GM12878 (cell line): ENCODE measurements around the gene TXLNA. TPM values are rescaled to one million over a fixed set of nuclear protein-coding genes. Genes with fewer than 3 reads are reported as not detected.

Experiments
- ATAC-seq: fragments of 200-7000 bp; cut with Tn5 transposase; 3 replicates; pipeline ENCODE4 v1.9.1; 2020; ENCODE audit warnings: mild to moderate bottlenecking, moderate library complexity
- BruUV-seq: library from RNA; stranded (reverse); fragments of 400-500 nt; replicated peaks from 2 replicates; lab custom pipeline; 2021; lab: Mats Ljungman, UMichigan
- CTCF ChIA-PET: fragments of 300-600 bp; sonication (Branson Sonifier 250); formaldehyde crosslinking; extraction: SDS; loops from one replicate; lab custom pipeline; 2021; ENCODE audit warnings: inconsistent platforms; lab: Yijun Ruan, JAX
- POLR2A ChIA-PET: fragments of 350-600 bp; formaldehyde crosslinking; extraction: SDS; loops from one replicate; lab custom pipeline; 2021; ENCODE audit warnings: inconsistent platforms; lab: Charles Lee
- RAD21 ChIA-PET: fragments of 300-600 bp; sonication (Branson Sonifier 250); formaldehyde crosslinking; loops from one replicate; lab custom pipeline; 2023; ENCODE audit warnings: antibody characterized with exemption; ENCODE audit not compliant: unreplicated experiment; lab: Charles Lee
- SMC1A ChIA-PET: fragments of 300-600 bp; sonication (Branson Sonifier 250); formaldehyde crosslinking; loops from one replicate; lab custom pipeline; 2023; ENCODE audit not compliant: unreplicated experiment, uncharacterized antibody; lab: Charles Lee
- DNase-seq: peaks from one replicate; pipeline ENCODE4 v3.0.0-alpha.2; 2011; ENCODE audit warnings: low read depth, low spot score
- FAIRE-seq: peaks from 3 replicates; lab custom pipeline; 2011; peaks lifted over from hg19 to GRCh38; lab: Jason Lieb, UNC
- H2AFZ ChIP-seq: 2 replicates; pipeline ENCODE4 v1.6.0; 2011; ENCODE audit warnings: low read depth, low read length, control low read depth; ENCODE audit not compliant: control insufficient read depth
- H3K27ac ChIP-seq: 2 replicates; pipeline ENCODE4 v1.5.1; 2011; ENCODE audit warnings: control low read depth; ENCODE audit not compliant: control insufficient read depth, insufficient read depth
- H3K27me3 ChIP-seq, 2 experiments: replicated peaks in 1 of 2; 2 replicates each; pipeline versions ENCODE4 v1.6.0 to v1.6.1; 2011; ENCODE audit warnings: low read length in 1 of 2; ENCODE audit not compliant: control insufficient read depth in 2 of 2, insufficient read depth in 2 of 2
- H3K36me3 ChIP-seq, 2 experiments: 2 replicates each; pipeline ENCODE4 v1.5.1; 2011; ENCODE audit warnings: low read length in 1 of 2; ENCODE audit not compliant: control insufficient read depth in 2 of 2, insufficient read depth in 2 of 2
- H3K4me1 ChIP-seq: 2 replicates; pipeline ENCODE4 v1.6.1; 2011; ENCODE audit warnings: mild to moderate bottlenecking, low read length, moderate library complexity, mixed read lengths; ENCODE audit not compliant: control insufficient read depth, insufficient read depth
- H3K4me2 ChIP-seq: 2 replicates; pipeline ENCODE4 v1.6.0; 2011; ENCODE audit warnings: control low read depth; ENCODE audit not compliant: control insufficient read depth, insufficient read depth
- H3K4me3 ChIP-seq: fragments of 200-600 bp; sonication (generic); 2 replicates; pipeline ENCODE4 v1.5.1; 2016
- H3K79me2 ChIP-seq: 2 replicates; pipeline ENCODE4 v1.6.0; 2011; ENCODE audit warnings: low read length; ENCODE audit not compliant: control insufficient read depth, insufficient read depth
- H3K9ac ChIP-seq: 2 replicates; pipeline ENCODE4 v1.8.0; 2011; ENCODE audit warnings: low read length, control low read depth, mixed read lengths; ENCODE audit not compliant: control insufficient read depth, insufficient read depth
- H3K9me3 ChIP-seq: replicated peaks from 3 replicates; pipeline ENCODE4 v1.5.1; 2011; ENCODE audit warnings: mild to moderate bottlenecking, low read length; ENCODE audit not compliant: control insufficient read depth, insufficient read depth
- H4K20me1 ChIP-seq: 2 replicates; pipeline ENCODE4 v1.6.0; 2011; ENCODE audit not compliant: control insufficient read depth, insufficient read depth
- BCL11A ChIP-seq: IDR thresholded peaks from 2 replicates; pipeline ENCODE4 v1.6.1; 2011; ENCODE audit warnings: low read depth, low read length
- LARP7 ChIP-seq: fragments of 450-650 bp; IDR thresholded peaks from 2 replicates; pipeline ENCODE4 v1.6.1; 2017; ENCODE audit warnings: mild to moderate bottlenecking
- NR2C1 ChIP-seq: fragments of 450-650 bp; IDR thresholded peaks from 2 replicates; pipeline ENCODE4 v1.6.1; 2017; ENCODE audit warnings: antibody characterized with exemption, mild to moderate bottlenecking, moderate library complexity
- SMC3 ChIP-seq: IDR thresholded peaks from 2 replicates; pipeline ENCODE4 v1.6.1; 2011; ENCODE audit warnings: low read length, improper control_type of control experiment, borderline replicate concordance
- SPI1 ChIP-seq: IDR thresholded peaks from 2 replicates; pipeline ENCODE4 v1.6.1; 2011; ENCODE audit warnings: low read depth, mild to moderate bottlenecking, low read length, moderate library complexity, borderline replicate concordance; ENCODE audit not compliant: insufficient read depth
- SUZ12 ChIP-seq: fragments of 200-600 bp; sonication (generic); IDR thresholded peaks from one replicate; pipeline ENCODE4 v1.6.1; 2018; ENCODE audit warnings: antibody characterized with exemption, mild to moderate bottlenecking; ENCODE audit not compliant: unreplicated experiment
- ZNF207 ChIP-seq: fragments of 450-650 bp; IDR thresholded peaks from 2 replicates; pipeline ENCODE4 v1.6.1; 2014; ENCODE audit warnings: antibody characterized with exemption, mild to moderate bottlenecking, borderline replicate concordance
- WGBS: methylation state at CpG from one replicate; pipeline ENCODE4 v1.1.6; 2016; ENCODE audit warnings: low lambda C conversion rate; ENCODE audit not compliant: insufficient replicate concordance, insufficient coverage; ENCODE audit errors: missing lambda C conversion rate; 5-methylcytosine and 5-hydroxymethylcytosine counted together
- in situ Hi-C: fragments of 300-500 bp; cut with MboI; formaldehyde crosslinking; loops from 9 replicates; pipeline ENCODE4 v1.14.3; 2018; ENCODE audit warnings: mixed read lengths
- intact Hi-C: fragments of 100-400 bp; cut with micrococcal nuclease; formaldehyde crosslinking; loops from one replicate; pipeline ENCODE4 v1.14.2; 2022; ENCODE audit not compliant: unreplicated experiment
- polyA plus RNA-seq, 11 experiments: library from polyadenylated mRNA; depleted of rRNA in 4 of 11; unstranded in 6 of 11; stranded (reverse) in 5 of 11; fragments of >200 nt; fragmentation: Nextera tagmentation in 4 of 11; fragmentation: Illumina TruSeq in 1 of 11; extraction: Ambion mirVana in 4 of 11; extraction: Trizol in 1 of 11; gene quantifications; 1 replicate in 1 of 11; 2 replicates in 10 of 11; pipeline versions ENCODE4 v1.2.1 to v1.2.3, GENCODE V29; 2011 to 2016; ENCODE audit warnings: inconsistent platforms in 2 of 11, missing spikeins in 2 of 11, low read depth in 1 of 11
- total RNA-seq, 4 experiments: library from RNA; depleted of rRNA in 3 of 4; stranded (reverse); fragments of >200 nt in 3 of 4; fragmentation: Illumina TruSeq in 1 of 4; extraction: Trizol in 1 of 4; gene quantifications; 2 replicates each; pipeline versions ENCODE4 v1.2.1 to v1.2.3, GENCODE V29; 2013 to 2021
- TF ChIP-seq, protein P1 (sequence below): fragments of 450-650 bp; IDR thresholded peaks from 2 replicates; pipeline ENCODE4 v1.6.1; 2017; ENCODE audit warnings: borderline replicate concordance

Gene TXLNA
- total and polyA plus RNA-seq, 10 of the 15 experiments (the other 5 are each of a cell fraction or from before 2014, with no cell fraction given), result 7.2 to 93.7 (median 47.9) TPM

DNA sequence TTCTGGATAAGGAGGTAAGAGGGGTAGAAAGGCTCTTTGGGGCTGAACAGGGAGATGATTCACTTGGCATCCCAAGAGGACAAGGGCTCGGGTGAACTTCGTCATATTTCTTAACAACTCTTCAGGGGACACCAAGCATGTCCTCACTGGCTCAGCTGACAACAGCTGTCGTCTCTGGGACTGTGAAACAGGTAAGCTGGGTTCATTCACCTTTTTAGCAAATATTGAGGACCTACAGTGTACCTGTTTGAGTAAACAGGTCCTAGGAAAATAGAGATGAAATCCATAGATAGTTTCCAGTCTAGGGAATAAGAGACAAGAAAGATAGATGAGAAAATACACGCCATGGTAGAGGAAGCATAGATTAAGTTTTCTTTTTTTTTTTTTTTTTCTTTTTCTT lies 44.8 kb downstream of the TXLNA start:
- TF ChIP-seq BCL11A (no peak), NR2C1 (no peak)
- ATAC-seq (no peak), FAIRE-seq (no peak), DNase-seq (no peak)
- ChIA-PET SMC1A (interaction anchor here (1.2 to 2.5 kb wide), 4 partner anchors 18 to 109 kb away, joined by 4 to 13 read pairs (median 6); no protein-coding TSS in a partner anchor), RAD21 (interaction anchor here (1.1 to 1.4 kb wide), 3 partner anchors 72 to 170 kb away, joined by 5 to 7 read pairs (median 6); partner anchors contain the start of gene BSDC1), CTCF (interaction anchor here (1.2 to 6.0 kb wide), 4 partner anchors 9 to 92 kb away, joined by 4 to 46 read pairs (median 8); partner anchors contain the start of gene FAM167B), POLR2A (interaction anchor here (0.5 to 0.6 kb wide), 2 partner anchors 32 to 117 kb away, joined by 3 to 7 read pairs; partner anchors contain the start of gene KPNA6)
- Histone ChIP-seq H3K27me3 (no peaks in the 10 kb centered on the region), H2AFZ (no peak overlapping the region), H3K4me2 (peak overlapping the region; percentile 84), H3K4me1 (peaks cover 12% of the 10 kb centered on the region), H3K9me3 (no peaks in the 10 kb centered on the region), H4K20me1 (no peaks in the 10 kb centered on the region), H3K27ac (0 out of 2 replicates have a peak overlapping the region, but pooled peaks have one; percentile 15), H3K79me2 (peaks cover 29% of the 10 kb centered on the region), H3K36me3 (peaks cover 13 to 22% of the 10 kb centered on the region in 2 experiments), H3K4me3 (peak overlapping the region; percentile 89; the same call in 1 of the 2 replicates), H3K9ac (no peak overlapping the region)
- intact Hi-C loops, result no loop called here
- no TSS peak for BruUV-seq
- 78% methylated on average over 4 of the region's 4 CpGs for WGBS
- in situ Hi-C loops, result no loop called here

DNA sequence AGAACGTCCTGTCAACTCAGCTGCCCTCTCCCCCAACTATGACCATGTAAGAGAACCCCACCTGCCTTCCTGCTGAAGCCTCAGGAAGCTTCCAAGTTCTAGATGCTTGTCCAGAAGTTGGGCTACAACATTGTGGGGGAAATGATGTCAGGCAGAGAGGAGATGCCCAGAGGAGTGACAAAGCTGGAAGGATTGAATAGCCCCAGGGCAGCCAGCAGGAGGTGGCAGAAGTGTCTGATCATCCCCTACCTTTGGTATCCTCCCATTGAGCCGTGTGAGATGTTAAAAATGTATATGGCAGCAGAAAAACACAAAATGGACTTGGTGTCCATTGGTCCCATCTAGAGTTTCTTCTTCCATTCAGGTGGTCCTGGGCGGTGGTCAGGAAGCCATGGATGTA lies 49.3 kb downstream of the TXLNA start:
- BruUV-seq, result no TSS peak

More for the DNA sequence above, 49.3 kb downstream of the TXLNA start:
- Histone ChIP-seq H3K9ac (no peak overlapping the region), H3K36me3 (peaks cover 21 to 25% of the 10 kb centered on the region in 2 experiments), H3K4me3 (no peak overlapping the region), H3K27me3 (no peaks in the 10 kb centered on the region), H3K27ac (no peak overlapping the region), H3K9me3 (no peaks in the 10 kb centered on the region), H3K79me2 (peaks cover 6% of the 10 kb centered on the region), H3K4me1 (peaks cover 4% of the 10 kb centered on the region), H2AFZ (no peak overlapping the region), H4K20me1 (no peaks in the 10 kb centered on the region), H3K4me2 (no peak overlapping the region)
- TF ChIP-seq SPI1, result no peak
- TF ChIP-seq, protein P1, sequence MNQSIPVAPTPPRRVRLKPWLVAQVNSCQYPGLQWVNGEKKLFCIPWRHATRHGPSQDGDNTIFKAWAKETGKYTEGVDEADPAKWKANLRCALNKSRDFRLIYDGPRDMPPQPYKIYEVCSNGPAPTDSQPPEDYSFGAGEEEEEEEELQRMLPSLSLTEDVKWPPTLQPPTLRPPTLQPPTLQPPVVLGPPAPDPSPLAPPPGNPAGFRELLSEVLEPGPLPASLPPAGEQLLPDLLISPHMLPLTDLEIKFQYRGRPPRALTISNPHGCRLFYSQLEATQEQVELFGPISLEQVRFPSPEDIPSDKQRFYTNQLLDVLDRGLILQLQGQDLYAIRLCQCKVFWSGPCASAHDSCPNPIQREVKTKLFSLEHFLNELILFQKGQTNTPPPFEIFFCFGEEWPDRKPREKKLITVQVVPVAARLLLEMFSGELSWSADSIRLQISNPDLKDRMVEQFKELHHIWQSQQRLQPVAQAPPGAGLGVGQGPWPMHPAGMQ, result no peak
- no peak for TF ChIP-seq ZNF207
- TF ChIP-seq SUZ12, result no peak
- TF ChIP-seq SMC3, result no peak
- TF ChIP-seq LARP7, result no peak
- intact Hi-C loops (no loop called here), in situ Hi-C loops (no loop called here)
- ATAC-seq, result no peak
- DNase-seq, result no peak
- ChIA-PET RAD21 (no interaction called here), CTCF (interaction anchor here (0.9 to 3.5 kb wide), 3 partner anchors 14 to 179 kb away, joined by 3 to 14 read pairs (median 7); partner anchors contain the start of gene FAM167B), SMC1A (interaction anchor here (0.6 to 2.2 kb wide), 3 partner anchors 13 to 88 kb away, joined by 3 to 7 read pairs (median 5); no protein-coding TSS in a partner anchor), POLR2A (interaction anchor here (0.6 kb wide), 1 partner anchor 340 kb away, joined by 3 read pairs; no protein-coding TSS in a partner anchor)
- no peak for FAIRE-seq
- WGBS, result 89% methylated on average over 3 of the region's 3 CpGs
